NCI-H2196 treated with DMSO at 0.1 percent for 48 hours (cell line): ENCODE results near the gene KIAA0513.

Experiments
- DNase-seq: peaks from one replicate; lab custom pipeline; 2025; ENCODE audit not compliant: unreplicated experiment; lab: John Stamatoyannopoulos, UW

KIAA0513 gene

DNA sequence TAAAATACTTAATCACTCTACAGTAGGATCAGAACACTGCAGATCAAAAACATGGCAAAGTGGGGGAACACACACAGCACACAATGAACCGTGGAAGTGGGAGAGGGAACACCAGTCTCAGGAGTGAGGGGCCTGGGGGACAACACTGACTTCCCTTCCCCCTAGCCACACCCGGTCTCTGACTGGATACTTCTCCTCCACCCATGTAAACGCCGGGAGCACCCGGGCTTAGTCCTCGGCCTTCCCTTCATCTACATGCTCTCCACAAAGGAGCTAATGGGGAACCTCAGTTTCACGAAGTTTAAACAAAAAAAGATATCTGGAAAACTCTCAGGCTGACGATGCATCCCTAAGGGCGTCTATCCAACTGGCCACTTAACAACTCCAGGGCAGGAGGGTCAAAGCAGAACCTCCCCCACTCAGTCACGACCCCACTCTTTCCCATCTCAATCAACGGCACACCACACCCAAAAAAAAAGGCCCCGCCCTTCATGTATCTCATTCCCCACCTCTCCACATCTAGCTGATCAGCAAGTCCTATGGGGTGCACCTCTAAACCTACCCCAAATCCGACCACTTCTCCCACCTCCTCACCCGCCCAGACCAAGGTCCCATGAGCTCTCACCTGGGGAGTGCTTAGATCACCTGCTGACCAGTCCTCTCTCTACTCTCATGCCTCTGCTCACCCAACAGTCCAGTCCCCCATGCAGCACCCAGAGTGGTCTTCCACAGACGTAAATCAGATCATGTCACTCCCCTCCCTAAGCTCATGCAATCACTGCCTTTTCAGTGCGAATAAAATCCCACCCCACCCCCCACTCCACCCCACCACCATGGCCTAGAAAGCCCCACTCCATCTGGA lies 23.6 kb upstream of the KIAA0513 start:
- no peak for DNase-seq

DNA sequence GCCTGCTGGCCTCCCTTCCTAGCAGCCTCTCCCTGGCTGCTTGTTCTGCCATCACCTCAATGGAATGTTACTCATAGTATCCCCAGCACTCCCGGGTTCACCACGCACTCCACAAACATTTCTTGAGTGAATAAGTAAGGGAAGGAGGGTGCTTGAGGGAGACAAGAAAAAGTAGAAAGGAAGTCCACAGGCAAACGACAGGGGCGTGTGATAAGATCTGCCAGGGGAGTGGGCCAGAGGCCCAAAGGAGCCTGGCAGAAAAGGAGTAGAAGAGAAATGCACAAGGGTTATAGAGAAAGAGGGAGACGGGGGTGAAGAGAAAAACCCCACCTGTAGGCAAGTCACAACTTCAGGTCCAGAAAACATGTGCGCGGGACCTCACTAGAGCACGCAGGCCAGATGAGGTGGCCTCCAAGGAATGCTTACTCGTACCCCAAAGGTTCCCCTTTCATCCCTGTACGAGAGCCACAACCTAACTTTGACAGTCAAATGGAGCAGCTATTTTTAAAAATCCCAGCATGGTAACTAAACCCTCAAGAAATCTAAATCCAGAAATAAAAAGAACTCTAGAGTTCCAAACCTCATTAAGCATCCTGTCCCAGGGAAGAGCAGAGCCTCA lies 22.9 kb upstream of the KIAA0513 start:
- no peak for DNase-seq

DNA sequence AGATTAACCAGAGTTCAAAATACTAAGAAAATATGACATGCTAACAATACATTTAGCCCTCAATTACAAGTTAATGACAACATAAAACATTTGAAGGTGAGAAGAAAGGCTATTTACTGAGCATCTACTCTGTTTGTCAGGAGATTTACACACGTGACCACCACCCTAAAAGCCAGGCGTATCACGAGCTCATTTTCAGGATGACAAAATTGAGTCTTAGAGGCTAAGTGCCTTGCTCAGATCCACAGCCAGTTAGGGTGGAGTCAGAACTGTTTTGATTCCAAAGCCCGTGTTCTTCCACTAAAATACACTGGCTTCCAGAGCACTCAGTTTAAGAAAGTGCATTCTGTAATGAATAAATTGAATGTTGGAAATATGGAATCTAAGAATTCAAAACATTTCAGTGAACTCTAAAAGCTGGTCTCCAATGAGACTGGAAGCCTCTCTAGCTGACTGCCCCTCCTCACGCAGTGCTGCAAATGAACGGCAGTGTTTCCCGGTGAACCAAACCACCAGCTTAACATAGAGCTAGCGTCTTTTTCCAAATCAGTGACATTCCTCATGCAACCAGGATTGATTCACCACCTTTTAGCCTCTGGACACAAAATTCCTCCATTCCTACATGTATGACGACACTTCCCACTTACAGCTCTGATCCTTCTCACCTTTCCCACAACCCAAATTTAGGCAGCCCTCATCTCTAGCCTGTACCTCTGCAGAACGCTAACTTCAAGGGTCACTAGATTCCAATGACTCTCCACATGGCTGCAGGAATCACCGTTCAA lies 22.1 kb upstream of the KIAA0513 start:
- no peak for DNase-seq

DNA sequence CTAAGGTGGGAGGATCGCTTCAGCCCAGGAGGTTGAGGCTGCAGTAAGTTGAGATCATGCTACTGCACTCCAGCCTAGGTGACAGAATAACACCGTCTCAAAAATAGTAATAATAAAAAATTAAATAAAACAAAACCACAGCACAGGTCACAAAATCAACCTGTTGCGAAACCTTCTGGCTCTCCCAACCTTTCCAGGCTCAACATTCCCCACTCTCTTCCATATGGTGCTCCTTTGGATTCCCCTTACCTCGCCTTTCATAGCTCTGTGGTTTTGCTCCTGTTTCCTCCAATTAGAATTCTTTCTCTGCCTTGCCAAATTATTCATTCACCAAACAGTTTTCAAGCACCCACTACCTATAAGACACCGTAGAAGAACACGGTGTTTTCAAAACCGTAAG lies 21.0 kb upstream of the KIAA0513 start:
- no peak for DNase-seq

DNA sequence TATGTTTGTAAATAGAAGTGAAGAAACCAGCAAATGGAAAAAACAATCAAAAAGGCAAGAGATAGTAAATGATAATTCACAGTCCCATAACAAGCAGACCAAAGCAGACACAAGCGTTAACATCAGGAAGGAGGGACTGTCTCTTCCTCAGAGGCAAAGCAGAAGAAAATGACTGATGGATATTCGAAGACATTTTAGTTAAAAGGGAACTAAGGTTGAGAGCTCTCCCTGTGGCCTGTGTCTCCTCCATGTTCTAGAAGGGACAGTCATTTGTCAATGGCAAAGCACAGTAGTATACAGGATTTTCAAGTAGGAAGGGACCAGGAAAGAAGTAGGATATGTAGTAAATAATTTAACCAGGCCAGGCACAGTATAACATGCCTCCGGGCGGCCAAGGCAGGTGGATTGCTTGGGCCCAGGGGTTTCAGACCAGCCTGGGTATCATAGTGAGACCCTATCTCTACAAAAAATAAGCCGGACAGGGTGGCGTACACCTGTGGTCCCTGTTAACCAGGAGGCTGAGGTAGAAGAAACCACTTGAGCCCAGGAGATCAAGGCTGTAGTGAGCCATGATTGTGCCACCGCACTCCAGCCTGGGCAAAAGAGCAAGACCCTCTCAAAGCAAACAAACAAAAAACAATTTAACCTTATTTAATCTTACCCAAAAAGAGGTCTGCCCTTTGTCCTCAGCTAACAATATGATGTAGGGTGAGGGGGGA lies 19.9 kb upstream of the KIAA0513 start:
- no peak for DNase-seq

DNA sequence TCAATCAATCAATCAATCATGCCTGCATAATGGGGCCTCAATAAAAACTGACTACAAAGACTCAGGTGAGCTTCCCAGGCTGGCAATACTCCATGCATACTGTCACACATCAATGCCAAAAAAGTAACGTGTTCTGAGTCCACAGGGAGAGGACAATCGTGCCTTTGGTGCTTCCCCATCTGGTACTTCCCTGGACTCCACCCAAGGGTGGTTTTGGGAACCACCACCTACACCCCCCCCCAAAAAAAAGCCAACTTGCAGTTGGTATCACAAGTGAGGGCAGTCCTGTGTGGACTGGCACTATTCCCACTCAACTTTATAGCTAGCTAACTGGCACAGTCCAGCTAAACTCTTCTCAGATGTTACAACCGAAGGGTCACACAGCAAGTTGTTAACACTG lies 19.3 kb upstream of the KIAA0513 start:
- no peak for DNase-seq

DNA sequence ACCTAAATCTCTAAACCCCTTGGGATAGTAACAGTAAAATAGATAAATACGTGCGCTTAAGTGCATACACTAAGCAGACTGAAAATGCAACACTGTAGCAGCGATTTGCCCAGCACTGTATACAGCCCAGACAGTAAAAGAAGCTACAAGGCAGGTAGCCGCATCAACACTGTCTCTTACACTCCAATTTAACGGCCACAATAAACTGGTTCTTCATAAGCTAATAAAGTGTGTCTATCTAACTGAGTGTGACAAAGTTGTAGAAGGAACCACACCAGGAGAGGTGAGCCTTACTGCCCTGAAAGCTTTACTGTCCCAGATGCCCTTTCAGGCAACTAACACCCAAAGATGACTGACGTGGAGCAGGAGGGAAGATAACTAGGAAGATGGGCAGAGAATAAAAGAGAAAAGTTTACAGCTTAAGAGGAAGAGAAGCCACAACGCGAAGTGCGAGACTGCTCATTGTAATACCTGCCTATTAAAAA lies 17.1 kb upstream of the KIAA0513 start:
- DNase-seq, result no peak

DNA sequence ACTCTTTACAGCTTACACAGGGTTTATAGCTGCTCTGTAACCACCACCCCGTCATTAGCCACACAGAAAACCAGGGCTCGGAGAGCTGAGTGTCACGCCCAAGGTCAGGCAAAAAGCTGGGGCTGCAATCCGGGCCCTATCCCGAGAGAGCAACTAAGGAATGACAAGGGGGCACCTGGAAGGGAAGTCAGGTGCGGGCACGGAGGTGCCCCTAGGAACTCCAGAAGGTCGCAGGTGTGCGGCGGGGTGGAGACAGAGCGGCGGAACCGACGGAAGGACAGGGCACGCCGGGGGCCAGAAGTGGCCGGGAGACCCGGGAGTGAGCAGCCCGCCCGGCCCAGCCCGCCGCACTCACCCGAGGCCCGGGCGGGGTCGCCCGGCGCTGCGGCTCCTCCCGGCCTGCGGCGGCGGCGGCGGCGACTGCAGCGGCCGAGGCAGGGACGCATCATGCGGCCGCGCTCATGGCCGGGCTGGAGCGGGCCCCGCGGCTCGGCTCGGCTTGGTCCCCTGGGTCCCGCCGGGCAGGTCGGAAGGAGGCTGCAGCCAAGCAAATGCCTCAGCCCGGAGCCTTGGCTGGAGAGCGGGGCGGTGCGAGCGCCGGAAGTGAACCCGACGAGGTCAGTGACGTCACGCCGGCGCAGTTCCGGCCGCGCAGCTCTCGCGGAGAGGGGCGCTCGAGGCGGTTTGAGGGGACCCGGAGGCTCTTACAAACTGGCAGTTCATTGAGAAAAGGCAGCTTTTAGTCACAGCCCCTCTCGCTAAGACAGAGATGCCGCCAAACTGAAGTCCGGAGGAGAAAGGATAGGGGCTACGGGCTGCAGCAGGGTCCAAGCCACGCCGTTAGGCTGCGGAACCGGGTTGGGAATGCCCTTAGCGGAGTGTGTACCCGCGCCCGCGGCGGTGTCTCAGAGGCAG lies 16.4 kb upstream of the KIAA0513 start, which contains the start of gene ZDHHC7:
ZDHHC7 (minus strand) TSS at position 605 of the 915 bp plus-strand sequence. CDS start 20,917 bp downstream, outside the sequence.
- peak; percentile 28 for DNase-seq

DNA sequence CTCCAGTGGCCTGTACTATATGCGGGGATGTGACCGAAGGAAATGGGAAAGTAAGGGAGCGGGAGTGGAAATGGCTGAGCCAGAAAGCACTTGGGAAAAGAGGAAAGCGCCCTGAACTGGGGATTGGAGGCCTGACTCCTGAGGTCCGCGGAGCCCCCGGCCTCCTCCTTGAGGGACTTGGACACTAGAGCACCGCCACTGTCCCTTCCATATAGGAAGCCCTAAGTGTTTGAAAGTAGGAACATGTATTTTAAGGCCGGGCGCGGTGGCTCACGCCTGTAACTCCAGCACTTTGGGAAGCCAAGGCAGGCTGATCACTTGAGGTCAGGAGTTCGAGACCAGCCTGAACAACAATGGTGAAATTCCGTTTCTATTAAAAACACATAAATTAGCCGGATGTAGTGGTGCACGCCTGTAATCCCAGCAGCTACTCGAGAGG lies 15.7 kb upstream of the KIAA0513 start:
- no peak for DNase-seq

DNA sequence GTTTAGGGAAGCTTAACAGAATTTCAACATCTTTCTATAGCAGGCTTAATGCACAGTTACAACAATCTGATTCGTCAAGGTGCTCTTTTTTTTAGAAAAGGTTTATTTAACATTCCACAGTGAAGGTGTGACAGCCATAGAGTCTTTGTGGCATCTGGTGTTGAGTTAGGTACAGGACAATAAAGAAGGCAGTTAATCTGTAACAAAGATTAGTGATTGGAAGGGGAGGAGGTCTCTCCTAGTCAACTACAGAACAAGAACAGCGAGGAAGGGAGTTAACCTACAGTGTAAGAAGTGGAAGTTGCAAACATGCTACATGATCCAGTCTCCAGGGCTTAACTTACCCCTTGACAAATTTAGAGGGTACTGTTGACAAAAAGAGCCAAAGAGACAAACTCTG lies 13.3 kb upstream of the KIAA0513 start:
- DNase-seq, result no peak

DNA sequence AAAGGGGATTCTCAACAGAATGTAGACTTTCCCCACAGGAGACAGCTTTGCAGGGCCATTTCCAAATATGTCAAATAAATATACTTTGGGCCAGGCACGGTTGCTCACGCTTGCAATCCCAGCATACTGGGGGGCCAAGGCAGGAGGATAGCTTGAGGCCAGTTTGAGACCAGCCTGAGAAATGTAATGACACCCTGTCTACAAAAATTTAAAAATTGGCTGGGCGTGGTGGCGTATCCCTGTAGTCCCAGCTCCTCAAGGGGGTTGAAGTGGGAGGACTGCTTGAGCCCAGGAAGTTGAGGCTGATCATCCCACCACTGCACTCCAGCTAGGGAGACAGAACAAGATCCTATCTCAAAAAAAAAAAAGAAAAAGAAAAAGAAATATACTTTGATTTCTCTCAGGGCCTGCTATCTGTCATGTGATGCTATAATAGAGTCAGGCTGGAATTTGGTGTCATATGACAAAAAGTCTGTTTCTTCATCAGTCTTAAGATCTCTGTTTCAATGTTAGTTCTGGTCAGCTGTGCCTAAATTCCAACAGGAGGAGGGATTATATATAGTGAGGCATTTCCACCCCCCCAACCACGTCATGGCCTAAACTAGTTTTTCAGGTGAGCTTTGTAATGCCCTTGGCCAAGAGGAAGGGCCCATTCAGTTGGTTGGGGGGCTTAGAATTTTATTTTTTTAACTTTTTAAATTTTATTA lies 12.0 kb upstream of the KIAA0513 start:
- DNase-seq, result no peak

DNA sequence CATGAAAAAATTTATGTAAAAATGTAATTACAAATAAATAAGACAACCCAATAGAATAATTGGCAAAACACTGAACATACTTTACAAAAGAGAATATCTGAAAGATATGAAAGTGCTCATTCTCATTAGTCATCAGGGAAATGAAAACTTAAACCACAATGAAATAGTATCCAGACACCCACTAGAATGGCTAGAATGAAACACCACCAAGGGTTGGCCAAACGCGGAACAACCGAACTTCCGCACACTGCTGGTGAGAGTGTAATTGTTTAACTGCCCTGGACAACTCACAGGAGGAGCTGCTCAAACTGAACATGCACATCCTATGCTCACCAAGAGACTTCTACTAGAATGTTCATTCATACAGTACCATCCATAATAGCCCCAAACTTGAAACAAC lies 10.4 kb upstream of the KIAA0513 start:
- DNase-seq, result no peak

DNA sequence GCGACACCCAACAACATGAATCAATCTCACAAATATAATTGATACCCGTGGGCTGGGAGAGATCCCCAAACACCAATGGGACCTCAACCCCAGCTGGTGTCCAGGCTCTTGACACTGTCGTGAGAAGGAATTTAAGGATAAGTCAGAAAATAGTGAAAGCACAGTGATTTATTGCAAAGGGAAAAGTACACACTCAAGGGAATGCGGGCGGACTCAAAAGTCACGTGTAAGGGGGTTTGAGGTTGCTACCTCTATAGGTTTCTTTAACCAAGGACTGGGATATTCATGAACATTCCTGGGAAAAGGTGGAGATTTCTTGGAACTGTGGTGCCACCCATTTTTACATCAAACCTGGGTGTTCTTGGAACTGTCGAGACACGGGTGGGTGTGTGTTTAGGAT lies 10.0 kb upstream of the KIAA0513 start:
- no peak for DNase-seq

DNA sequence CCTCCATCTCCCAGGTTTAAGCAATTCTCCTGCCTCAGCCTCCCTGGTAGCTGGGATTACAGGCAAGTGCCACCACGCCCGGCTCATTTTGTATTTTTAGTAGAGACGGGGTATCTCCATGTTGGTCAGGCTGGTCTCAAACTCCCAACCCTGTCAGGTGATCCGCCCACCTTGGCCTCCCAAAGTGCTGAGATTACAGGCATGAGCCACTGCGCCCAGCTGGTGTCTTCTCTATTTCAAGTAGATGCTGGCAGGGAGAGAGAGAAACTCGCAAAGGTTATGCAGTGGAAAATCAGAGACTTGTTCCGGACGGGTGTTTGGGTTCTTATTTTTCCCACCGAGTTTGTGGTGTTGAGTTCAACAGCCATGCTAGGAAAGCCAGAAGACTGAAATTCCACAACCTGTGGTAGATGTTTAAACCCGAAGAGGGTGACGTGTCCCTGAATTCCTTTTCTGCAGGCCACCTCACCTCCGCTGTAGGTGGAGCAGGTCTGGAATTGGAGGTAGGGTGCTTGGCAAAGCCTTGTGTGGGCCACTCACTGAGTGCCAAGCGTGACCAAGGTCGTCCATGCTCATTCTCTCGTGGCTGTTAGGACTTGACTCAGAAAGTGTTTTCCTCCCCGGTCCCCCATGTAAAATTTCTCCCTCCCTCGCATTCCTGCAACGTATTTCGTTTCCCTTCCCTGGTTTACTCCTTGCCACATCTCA lies 8.9 kb upstream of the KIAA0513 start:
- no peak for DNase-seq

DNA sequence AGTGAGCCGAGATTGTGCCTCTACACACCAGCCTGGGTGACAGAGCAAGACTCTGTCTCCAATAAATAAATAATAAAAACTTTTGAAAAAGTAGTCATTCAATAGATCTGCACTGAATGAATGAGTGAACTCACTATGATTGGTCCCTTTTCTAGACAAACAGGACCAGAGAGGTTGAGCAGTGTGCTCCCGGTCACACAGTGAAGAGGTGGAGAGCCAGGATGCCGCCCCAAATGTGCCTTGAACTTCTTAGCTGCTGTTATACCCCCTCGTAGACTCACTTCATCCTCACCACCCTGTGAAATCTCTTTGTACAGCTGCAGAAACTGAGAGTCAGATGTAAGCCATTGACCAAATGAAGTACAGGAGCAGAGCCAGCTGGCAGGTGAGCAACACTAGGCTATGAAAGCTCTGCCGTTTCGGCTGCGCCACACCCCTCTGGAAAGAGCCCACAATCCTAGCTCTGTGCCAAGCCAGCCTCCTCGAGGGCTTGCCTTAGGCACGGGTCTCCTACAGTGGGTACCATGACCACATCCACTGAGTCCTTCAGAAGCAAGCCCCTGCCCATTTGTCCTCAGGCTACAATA lies 7.8 kb upstream of the KIAA0513 start:
- peak; percentile 39 for DNase-seq

DNA sequence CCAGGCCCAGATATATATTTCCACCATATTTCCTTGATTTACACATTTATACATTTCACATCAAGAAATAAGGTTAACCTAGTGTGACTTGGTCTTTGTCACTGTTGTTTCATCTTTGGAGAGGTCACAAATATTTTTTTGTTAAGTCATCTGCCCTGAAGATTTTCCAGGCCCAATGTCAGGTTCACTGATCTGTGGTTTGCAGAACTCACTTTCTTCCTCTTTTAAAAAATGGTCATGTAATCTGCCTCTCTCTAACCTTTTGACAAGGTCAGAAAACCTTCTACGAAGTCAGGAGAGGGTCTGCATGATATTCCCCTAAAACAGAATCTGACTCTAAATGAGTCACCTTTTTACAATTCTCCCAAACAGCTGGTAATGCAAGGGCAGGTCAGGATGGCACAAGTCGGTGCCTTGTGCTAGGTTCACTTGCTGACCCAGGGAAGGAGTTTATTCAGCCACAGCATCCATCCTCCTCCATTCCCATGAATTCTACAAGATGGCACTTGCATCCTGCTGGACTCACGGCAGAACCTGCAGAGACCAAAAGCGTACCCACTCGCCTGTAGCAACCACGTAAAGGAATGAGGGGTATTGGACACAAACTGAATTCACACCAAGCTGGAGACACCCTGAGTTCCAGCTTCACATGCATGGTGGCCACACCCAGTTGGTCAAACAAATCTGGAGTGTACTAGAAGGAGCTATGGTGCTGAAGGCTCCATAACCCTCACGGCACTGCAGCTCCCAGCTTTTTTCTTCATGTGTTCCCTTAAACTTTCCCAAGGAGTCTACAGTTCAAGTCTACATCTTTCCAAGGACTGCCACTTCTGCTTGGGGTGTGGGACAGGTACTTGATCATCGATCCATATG lies 1.6 kb upstream of the KIAA0513 start:
- DNase-seq, result no peak

DNA sequence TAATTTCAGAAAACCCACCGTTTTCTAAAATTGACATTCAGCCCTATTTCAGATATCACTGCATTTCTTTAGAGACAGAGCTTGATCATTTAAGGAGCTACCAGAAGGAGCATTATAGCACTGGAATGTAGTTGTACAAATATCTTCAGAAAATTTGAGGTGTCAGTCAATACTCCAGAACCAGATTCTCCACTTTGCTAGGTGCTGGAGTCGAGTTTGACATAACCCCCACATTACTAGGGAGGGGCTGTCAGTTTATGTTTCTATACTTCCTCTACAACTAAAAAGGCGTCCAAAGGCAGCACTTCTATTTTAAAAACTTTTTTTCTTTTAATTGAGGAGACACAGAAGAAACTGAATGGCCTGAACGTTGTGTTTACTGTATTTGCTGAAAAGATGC lies 892 bp upstream of the KIAA0513 start:
- DNase-seq, result no peak
